Activated CD8-positive, alpha-beta memory T cell treated with anti-CD3 and anti-CD28 coated beads, Interleukin-2, amount 50 U/mL, for 1 hour (primary cell): ENCODE results near the gene CMC2.

Experiments used
- DNase-seq: peaks from one replicate; pipeline ENCODE4 v3.0.0-alpha.2; 2020; ENCODE audit errors: extremely low read depth

The CMC2 gene

GRCh38 chr16:81003064-81003463 lies 3.6 kb downstream of the CMC2 start:
- no peak for DNase-seq

DNA sequence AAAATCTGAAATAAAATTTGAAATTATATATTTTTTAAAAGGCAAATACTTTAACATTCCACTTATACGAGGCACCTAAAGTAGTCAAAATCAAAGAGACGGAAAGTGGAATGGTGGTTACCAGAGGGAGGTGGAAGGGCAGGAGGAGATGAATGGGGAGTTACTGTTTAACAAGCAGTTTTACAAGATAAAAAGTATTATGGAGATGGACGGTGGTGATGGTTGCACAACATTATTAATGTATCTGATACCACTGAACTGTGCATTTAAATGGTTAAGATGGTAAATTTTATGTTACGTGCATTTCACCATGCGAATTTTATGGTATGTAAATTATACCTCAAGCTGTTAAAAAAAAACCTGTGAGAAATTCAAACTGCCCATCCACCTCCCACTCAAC lies 5.4 kb downstream of the CMC2 start:
- DNase-seq, result no peak

GRCh38 chr16:81000873-81001272 lies 5.8 kb downstream of the CMC2 start:
- DNase-seq, result no peak

GRCh38 chr16:80997964-80998620 lies 8.6 kb downstream of the CMC2 start:
- DNase-seq, result no peak

GRCh38 chr16:80997139-80997798 lies 9.4 kb downstream of the CMC2 start:
- DNase-seq, result no peak

- DNase-seq, result no peak
These were observed 10.0 kb downstream of the CMC2 start for GRCh38 chr16:80996688-80997138.

GRCh38 chr16:80994451-80994850 lies 12.2 kb downstream of the CMC2 start:
- no peak for DNase-seq

GRCh38 chr16:80993834-80994233 lies 12.9 kb downstream of the CMC2 start:
- no peak for DNase-seq

GRCh38 chr16:80993307-80993706 lies 13.4 kb downstream of the CMC2 start:
- DNase-seq, result no peak

DNA sequence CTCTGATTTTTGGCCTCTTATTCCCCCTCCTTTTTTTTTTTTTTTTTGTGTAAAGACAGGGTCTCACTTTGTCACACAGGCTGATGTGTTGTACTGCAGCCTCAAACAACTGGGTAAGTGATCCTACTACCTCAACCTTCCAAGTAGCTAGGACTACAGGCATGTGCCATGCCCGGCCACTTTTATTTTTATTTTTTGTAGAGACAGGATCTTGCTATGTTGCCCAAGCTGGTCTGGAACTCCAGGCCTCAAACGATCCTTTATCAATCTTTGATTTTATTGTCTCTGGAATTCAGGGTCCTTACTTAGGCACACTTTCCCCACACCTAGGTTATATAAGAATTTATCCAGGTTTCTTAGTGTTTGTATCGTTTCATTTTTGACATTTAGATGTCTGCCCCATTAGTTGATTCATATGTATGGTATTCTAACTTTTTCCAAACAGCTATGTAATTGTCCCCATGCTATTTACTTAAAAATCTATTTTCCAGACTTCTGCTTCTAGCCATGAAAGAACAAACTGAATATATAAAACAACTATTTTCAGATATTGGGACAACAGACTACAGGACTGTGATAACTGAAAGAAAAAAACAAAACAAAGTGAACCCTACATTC lies 13.9 kb downstream of the CMC2 start:
- no peak for DNase-seq

DNA sequence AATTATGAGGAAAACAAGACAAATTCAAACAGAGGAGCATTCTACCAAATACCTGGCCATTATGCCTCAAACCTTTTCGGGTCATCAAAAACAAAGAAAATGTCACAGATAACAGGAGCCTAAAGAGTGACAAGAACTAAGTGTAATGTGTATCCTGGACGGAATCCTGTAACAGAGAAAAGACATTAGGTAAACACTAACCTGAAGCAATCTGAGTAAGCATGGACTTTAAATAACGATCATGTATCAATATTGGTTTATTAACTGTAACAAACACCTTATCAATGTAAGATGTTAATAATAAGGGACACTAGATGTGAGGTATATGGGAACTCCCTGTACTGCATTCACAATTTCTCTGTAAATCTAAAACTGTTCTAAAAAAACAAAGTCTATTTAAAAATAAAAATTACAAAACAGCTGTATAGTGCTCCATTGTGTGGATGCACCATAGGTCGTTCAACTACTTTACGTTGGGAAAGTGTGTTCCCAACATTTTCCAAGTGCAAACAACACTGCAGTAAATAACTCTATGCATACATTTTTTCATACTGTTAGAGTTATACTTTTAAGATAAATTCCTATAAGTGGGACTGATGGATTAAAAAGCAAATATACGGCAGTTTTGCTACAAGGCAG lies 14.8 kb downstream of the CMC2 start:
- no peak for DNase-seq

- no peak for DNase-seq
These were observed 15.7 kb downstream of the CMC2 start for GRCh38 chr16:80990978-80991377.

DNA sequence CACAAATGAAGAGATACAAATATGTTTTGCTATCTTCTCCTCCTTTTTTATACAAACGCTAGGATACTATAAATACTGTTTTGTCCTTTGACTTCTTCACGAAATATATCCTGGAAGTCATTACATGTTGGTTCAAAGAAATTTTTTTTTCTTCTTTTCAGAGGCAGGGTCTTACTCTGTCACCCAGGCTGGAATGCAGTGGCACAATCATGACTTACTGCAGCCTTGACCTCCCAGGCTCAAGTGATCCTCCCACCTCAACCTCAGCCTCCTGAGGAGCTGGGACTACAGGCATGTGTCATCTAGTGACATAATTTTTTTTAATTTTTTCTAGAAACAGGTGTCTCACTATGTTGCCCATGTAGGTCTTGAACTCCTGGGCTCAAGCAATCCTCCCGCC lies 16.1 kb downstream of the CMC2 start:
- DNase-seq, result no peak

GRCh38 chr16:80989801-80990200 lies 16.9 kb downstream of the CMC2 start:
- no peak for DNase-seq

GRCh38 chr16:80988756-80989155 lies 17.9 kb downstream of the CMC2 start:
- DNase-seq, result no peak

DNA sequence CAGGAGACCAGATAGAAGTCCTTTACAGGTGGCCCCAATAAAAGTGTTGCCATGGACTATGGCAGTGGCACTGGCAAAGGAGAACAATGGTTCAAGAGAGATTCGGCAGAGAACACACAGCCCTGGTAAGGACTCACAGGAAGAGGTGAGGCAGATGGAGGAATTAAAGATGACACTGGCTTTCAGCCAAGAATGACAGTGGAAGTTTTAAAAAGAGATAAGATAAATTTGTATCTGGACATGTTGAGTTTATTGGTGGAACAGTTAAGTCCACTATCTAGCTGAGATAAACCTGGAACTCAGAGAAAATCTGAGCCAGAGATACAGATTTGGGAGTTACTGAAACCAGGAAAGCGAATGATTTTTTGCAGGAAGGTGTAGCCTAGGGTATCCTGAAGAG lies 20.1 kb downstream of the CMC2 start:
- no peak for DNase-seq

DNA sequence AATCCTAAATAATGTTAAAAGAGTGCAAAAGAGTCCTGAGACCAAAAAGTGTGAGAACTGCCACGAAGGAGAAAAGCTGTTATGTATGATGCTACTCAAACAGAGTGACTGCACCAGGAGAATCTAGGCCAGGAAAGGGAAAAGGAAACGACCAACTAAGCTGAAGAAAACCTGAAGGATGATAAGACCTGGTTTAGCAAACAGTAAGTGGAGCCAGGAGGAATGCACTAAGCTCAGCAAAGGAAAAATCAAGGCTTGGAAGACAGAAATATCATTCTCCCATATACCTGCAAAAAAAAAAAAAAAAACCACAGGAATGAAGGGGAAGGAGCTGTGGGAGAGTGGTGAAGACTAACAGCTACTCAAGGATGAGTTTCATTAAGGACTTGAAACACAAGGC lies 21.1 kb downstream of the CMC2 start:
- no peak for DNase-seq

DNA sequence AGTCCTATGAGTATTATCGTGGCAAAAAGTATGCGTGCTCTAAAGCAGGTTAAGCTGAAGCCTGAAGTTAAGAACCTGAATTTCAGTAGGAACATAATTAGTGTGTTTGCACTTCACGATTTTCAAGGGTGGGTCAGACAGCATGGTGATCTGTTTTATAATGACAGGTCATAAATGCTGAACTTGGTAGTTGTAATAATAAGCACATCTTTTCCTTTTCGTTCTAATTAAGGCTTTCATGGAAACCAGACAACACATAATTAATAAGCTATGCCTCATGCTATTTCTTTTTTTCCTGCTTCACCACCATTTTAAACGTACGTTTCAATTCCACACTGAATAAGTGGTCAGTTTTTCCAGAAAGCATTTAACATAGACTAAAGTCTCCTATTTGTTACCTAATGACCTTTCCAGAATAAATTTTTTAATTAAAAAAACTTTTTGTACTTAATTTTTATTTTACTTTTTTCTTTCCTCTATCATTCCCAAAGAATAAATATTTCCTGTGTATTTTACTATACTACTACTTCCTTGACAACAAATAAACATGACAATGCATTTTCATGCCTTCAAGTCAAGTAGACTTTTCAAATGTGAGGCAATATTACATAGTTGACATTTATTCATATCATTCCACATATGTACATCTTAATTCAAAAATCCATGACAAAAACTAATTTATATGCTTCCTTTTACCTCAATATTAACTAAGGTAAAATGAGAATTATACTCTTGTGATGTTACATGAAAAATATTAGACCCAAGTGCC lies 22.4 kb downstream of the CMC2 start:
- DNase-seq, result no peak

- no peak for DNase-seq
These were observed 24.0 kb downstream of the CMC2 start for GRCh38 chr16:80982646-80983045.

DNA sequence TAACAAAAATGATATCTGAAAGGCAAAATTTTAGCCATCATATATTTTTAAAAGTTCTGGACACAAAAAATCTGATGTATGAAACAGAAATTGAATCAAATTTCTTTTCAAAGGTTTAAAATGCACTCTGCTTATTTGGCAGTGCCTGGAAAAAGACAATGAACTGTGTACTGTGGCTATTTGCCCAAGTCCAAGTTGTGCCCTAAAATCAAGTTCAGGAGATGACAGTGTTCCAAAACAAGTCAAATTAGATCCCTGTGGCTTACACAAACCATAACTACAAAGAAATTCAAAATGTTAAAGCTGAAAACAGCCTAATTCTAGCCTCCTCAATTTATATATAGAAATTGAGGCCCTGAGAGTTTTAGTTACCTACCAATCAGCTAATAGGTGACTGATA lies 25.6 kb downstream of the CMC2 start:
- no peak for DNase-seq

- no peak for DNase-seq
These were observed 29.7 kb downstream of the CMC2 start for GRCh38 chr16:80976946-80977345.
